ENCODE data around the gene POU6F2. TPM values are rescaled to one million over a fixed set of nuclear protein-coding genes. Genes with fewer than 3 reads are reported as not detected.

The POU6F2 gene
- total and polyA plus RNA-seq, 2 donors (not counting 1 experiment from before 2014, with no cell fraction given) = 0.47 TPM; not detected in 1

DNA sequence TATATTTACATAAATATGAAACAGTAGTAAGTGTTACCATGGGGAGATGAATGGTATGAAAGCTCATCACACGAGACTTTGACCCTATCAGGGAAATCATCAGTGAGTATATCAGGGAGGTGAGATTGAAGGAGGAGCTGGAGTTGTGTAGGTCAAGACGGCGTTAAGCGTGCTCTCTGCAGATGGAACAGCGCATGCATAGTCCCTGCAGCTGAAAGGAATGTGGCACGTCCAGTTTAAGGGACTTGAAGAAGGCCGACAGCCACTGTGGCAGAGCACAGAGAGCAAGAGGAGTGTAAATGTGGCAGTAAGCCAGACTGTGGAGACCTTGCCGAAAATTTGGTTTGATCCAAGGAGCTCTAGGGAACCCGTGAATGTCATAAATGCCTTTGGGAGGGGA lies 38.9 kb downstream of the POU6F2 start:
- intact Hi-C loops (cut with micrococcal nuclease) = no loop called here
- Histone ChIP-seq H2AFZ (ENCODE audit: insufficient read depth, low read depth, low read length, poor library complexity, severe bottlenecking) (no peak overlapping the region), H3K79me2 (ENCODE audit: control insufficient read depth, insufficient read depth, low read length) (no peaks in the 10 kb centered on the region), H3K27ac (ENCODE audit: low read length in 2 of 2) (no peak overlapping the region), H3K9me3 (ENCODE audit: control extremely low read depth in 1 of 3, control insufficient read depth in 2 of 3, insufficient read depth in 1 of 3, low read length in 2 of 3) (no peaks in the 10 kb centered on the region), H3K27me3 (replicated peaks in 1 of 4; ENCODE audit: control extremely low read depth in 1 of 4, control insufficient read depth in 3 of 4, insufficient read depth in 4 of 4, low read length in 3 of 4) (peaks cover 0 to 8% (median 0%) of the 10 kb centered on the region in 4 experiments), H3K4me3 (ENCODE audit: control extremely low read depth in 1 of 5, extremely low read depth in 1 of 5, insufficient read depth in 1 of 5, low read depth in 2 of 5, low read length in 4 of 5) (no peak overlapping the region), H3K36me3 (replicated peaks in 1 of 2; ENCODE audit: control extremely low read depth in 1 of 2, control insufficient read depth in 1 of 2, extremely low read depth in 1 of 2, insufficient read depth in 2 of 2, low read length in 1 of 2) (no peaks in the 10 kb centered on the region), H3K4me2 (replicated peaks; ENCODE audit: low read depth, low read length, poor library complexity, severe bottlenecking) (no peak overlapping the region), H3K4me1 (ENCODE audit: control insufficient read depth in 2 of 2, insufficient read depth in 2 of 2, low read length in 2 of 2) (no peaks in the 10 kb centered on the region), H3K9ac (ENCODE audit: low read length) (no peak overlapping the region), H4K20me1 (ENCODE audit: control insufficient read depth, insufficient read depth, low read length, poor library complexity, severe bottlenecking) (no peaks in the 10 kb centered on the region)
- no peak for ATAC-seq (ENCODE audit: low read depth)
- no peaks in the 10 kb centered on the region for H3K9me3 Mint-ChIP-seq (ENCODE audit: insufficient read depth)
- H3K4me3 Mint-ChIP-seq = no peak overlapping the region
- ChIA-PET POLR2A (no interaction called here), CTCF (no interaction called here)
- whole genome bisulfite sequencing (ENCODE audit: insufficient coverage) = 98% methylated on average over 8 of the region's 9 CpGs
- no peaks in the 10 kb centered on the region for H3K27me3 Mint-ChIP-seq
- H3K4me1 Mint-ChIP-seq = no peaks in the 10 kb centered on the region
- H3K27ac Mint-ChIP-seq = no peak overlapping the region
- no peak for TF ChIP-seq EZH2 (IDR thresholded peaks at IDR 0.05; ENCODE audit: borderline replicate concordance, insufficient read depth, low read depth, low read length, poor library complexity, severe bottlenecking)
- no peak for TF ChIP-seq CTCF (IDR thresholded peaks at IDR 0.05)
- DNase-seq = no peak

DNA sequence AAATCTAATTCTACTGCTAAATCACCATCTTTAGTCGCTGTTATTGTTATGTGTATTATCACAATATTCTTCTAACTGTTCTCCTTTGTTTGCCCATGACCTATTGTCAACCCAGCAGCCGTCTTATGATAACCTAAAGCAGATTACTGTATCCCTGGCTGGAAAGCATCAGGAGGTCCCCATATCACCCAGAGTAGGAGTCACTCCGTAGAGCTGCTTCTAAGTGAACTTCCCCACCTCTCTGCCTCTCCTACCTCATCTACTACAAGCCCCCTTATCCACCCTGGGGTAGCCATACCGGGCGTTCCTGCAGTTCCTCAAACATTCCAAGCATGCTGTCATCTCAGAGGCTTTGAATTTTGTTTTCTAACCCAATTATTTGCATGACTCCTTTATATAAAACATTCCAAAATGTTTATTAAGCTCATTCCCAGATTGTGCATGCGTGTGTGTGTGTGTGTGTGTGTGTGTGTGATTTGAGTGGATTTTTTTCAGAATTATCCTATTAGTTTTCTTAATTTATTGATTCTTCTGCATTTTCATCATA lies 39.7 kb downstream of the POU6F2 start:
- intact Hi-C loops (cut with micrococcal nuclease) = no loop called here

More for the DNA sequence above, 39.7 kb downstream of the POU6F2 start:
- Histone ChIP-seq H4K20me1 (ENCODE audit: control insufficient read depth, insufficient read depth, low read length, poor library complexity, severe bottlenecking) (no peaks in the 10 kb centered on the region), H3K27me3 (replicated peaks in 1 of 4; ENCODE audit: control extremely low read depth in 1 of 4, control insufficient read depth in 3 of 4, insufficient read depth in 4 of 4, low read length in 3 of 4) (peaks cover 0 to 8% (median 0%) of the 10 kb centered on the region in 4 experiments), H3K4me3 (ENCODE audit: control extremely low read depth in 1 of 5, extremely low read depth in 1 of 5, insufficient read depth in 1 of 5, low read depth in 2 of 5, low read length in 4 of 5) (no peak overlapping the region), H3K9me3 (ENCODE audit: control extremely low read depth in 1 of 3, control insufficient read depth in 2 of 3, insufficient read depth in 1 of 3, low read length in 2 of 3) (peaks cover 0 to 2% (median 0%) of the 10 kb centered on the region in 3 donors), H3K4me2 (replicated peaks; ENCODE audit: low read depth, low read length, poor library complexity, severe bottlenecking) (no peak overlapping the region), H2AFZ (ENCODE audit: insufficient read depth, low read depth, low read length, poor library complexity, severe bottlenecking) (no peak overlapping the region), H3K9ac (ENCODE audit: low read length) (no peak overlapping the region), H3K36me3 (replicated peaks in 1 of 2; ENCODE audit: control extremely low read depth in 1 of 2, control insufficient read depth in 1 of 2, extremely low read depth in 1 of 2, insufficient read depth in 2 of 2, low read length in 1 of 2) (no peaks in the 10 kb centered on the region), H3K4me1 (ENCODE audit: control insufficient read depth in 2 of 2, insufficient read depth in 2 of 2, low read length in 2 of 2) (no peaks in the 10 kb centered on the region), H3K27ac (ENCODE audit: low read length in 2 of 2) (no peak overlapping the region), H3K79me2 (ENCODE audit: control insufficient read depth, insufficient read depth, low read length) (no peaks in the 10 kb centered on the region)
- no peaks in the 10 kb centered on the region for H3K4me1 Mint-ChIP-seq
- DNase-seq (no peak), ATAC-seq (ENCODE audit: low read depth) (no peak)
- TF ChIP-seq EZH2 (IDR thresholded peaks at IDR 0.05; ENCODE audit: borderline replicate concordance, insufficient read depth, low read depth, low read length, poor library complexity, severe bottlenecking) (no peak), CTCF (IDR thresholded peaks at IDR 0.05) (no peak)
- ChIA-PET CTCF (no interaction called here), POLR2A (no interaction called here)
- WGBS (ENCODE audit: insufficient coverage) = 92% methylated on average over 4 of the region's 6 CpGs
- no peaks in the 10 kb centered on the region for H3K9me3 Mint-ChIP-seq (ENCODE audit: insufficient read depth)
- H3K27ac Mint-ChIP-seq = no peak overlapping the region
- no peak overlapping the region for H3K4me3 Mint-ChIP-seq
- no peaks in the 10 kb centered on the region for H3K27me3 Mint-ChIP-seq
